Stimulated activated CD4-positive, alpha-beta T cell treated with anti-CD3 and anti-CD28 coated beads, Interleukin-4, amount 100 ng/mL, for 4 hours (primary cell): ENCODE data around the gene PAQR8.

Experiments used
- DNase-seq, 2 experiments: peaks; one replicate each; pipeline ENCODE4 v3.0.0-alpha.2; 2020

The PAQR8 gene, protein sequence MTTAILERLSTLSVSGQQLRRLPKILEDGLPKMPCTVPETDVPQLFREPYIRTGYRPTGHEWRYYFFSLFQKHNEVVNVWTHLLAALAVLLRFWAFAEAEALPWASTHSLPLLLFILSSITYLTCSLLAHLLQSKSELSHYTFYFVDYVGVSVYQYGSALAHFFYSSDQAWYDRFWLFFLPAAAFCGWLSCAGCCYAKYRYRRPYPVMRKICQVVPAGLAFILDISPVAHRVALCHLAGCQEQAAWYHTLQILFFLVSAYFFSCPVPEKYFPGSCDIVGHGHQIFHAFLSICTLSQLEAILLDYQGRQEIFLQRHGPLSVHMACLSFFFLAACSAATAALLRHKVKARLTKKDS

DNA sequence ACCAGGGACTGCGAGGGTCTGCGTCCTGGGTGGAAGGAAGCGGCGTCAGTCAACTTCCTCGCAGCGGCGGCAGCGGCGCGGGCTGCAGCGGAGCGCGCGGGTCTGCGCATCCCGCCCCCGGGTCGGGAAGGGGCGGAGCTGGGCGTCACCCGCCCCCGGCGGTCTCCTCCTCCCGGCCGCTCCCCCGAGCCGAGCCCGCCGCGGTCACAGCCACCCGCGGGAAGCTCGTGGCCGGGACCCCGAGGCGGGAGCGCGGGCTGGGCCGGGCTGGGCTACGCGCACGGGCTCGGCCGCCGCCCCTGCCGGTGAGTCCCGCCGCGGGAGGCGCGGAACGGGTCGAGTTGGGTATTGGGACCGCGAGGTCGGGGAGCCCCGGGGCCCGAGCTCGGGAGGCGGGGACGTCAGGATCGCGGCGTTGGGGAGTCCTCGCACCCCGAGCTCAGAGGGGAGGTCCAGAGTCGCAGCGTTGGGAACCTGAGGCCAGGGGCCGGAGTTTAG is at the start of gene PAQR8:
PAQR8 (plus strand) TSS at position 207 of the 498 bp plus-strand sequence. CDS start 41,063 bp downstream, outside the sequence.
- DNase-seq, result peak; percentile 80

DNA sequence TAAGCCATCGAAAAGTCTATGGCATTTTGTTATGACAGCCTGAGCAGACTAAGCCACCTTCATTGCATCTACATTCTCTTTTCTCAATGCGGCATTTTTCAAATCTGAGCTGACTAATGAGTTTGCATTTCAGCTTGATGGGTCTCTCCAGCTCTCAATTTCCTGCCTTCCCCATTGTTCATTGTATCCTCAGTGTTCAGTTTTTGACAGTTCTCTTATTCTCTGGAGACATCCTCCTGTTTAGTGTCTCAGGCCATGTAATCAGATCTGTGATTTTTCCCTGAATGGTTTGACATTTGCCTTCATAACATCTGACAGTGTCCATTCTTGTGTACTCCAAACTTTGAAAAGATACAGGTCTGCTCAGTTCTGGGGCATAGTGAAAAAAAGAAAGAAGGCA is 49.5 kb upstream of the PAQR8 start:
- no peak for DNase-seq

DNA sequence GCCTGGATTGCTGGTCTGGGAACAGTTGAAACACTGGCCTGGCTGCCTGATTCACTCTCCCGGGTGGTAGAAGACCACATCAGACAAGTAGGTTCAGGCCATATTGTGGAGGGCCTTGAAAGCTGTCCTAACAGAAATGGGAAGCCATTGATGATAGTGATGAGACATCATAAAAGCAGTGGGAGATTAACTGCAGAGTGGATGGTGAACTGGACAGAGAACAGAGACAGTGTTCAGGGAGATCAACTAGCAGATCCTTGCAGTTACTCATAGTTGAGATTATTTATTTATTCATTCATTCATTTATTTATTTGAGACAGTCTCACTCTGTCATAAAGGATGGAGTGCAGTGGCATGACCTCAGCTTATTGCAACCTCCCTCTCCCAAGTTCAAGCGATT is 47.2 kb upstream of the PAQR8 start:
- no peak for DNase-seq

DNA sequence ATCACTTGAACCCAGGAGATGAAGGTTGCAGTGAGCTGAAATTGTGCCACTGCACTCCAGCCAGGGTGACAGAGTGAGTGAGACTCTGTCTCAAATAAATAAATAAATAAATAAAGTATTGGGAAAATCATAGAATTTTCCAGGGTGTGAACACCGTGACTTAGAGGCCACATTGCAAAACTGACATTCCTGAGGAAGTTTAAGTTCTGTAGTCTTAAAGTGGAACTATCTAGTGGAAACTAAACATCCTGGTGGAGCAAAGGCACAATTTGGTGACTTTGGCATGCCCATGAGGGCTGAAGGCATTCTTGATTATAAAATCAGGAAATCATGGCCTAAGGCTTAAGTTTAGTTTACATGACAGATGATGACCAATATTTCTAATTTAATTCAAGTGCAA is 44.7 kb upstream of the PAQR8 start:
- no peak for DNase-seq

DNA sequence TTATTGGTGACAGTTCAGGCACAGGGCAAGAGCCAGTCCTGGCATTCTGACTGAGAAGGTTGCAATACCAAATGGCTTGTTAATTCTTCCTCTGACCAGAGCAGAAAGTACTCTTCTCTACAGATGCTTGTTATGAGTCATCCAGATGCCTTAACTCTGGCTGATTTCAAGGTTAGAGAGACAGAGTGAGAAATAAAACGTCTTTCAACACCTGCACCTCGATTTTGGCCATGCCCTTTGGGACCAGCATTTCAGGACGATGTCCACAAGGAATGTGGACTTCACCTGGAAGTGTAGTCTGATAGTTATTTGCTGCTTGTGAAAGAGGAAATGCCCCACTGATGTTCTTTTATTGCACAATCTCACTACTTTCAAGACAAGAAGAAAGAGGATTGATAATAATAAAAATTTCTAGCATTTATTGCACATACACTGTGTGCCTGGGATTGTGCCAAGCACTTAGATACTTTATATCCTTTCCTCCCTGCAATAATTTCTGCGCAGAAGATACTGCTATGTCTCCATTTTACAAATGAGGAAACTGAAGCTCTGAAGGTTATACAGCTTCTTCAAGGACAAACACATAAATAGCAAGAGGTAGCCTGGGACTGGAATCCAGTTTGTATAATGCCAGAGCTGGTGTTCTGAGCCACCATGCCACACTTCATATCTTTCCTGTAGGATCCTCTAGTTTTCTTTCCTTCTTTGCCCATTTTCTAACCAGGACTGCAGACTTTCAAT is 43.9 kb upstream of the PAQR8 start:
- DNase-seq, result no peak

DNA sequence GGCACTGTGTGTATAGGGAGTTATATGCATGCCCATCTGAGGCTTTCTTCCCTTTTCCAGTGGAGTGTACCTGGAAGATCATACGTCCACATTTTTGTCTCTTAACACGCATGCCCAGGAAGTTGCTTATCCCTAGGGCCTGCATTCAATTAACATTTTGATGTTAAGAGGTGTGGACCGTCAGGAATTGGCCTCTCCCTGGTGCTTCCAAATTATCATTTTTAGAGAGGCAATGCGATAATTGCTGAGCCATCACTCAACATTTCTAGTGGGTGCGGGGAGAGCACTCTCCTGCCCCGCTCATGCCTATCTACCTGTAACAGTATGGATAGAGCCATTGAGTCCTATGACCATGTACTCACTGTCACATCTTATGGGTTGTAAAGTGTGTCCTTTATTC is 37.8 kb upstream of the PAQR8 start:
- DNase-seq, result no peak

DNA sequence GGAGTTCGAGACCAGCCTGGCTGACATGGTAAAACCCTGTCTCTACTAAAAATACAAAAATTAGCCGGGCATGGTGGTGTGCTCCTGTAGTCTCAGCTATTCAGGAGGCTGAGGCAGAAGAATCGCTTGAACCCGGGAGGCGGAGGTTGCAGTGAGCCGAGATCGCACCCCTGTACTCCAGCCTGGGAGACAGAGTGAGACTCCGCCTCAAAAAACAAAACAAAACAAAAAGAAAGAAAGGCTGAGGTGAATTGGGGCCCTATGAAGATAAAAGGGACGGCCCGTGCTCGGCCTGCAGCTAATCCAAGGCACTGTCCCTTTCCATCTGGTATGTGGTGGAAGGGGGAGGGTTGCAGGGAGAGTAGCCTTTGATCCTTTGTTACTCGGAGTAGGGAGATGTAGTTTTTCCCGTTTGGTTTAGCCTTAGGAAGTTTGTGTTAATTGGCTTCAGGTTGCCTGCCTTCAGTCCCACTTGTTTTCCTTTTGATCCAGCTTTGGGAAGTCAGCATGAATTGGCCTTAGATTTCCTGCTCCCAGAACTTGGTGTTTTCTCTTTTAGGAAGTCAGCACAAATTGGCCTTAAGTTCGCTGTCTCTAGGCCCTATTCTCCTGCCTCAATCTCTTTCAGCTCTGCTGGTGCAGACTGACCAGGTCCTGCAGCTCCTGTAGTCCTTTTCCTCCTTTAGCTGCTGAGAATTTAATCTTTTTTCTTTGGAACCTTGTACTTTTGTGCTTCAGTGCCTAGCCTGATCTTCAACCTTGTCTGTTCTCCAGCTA is 36.1 kb upstream of the PAQR8 start:
- DNase-seq, result no peak

DNA sequence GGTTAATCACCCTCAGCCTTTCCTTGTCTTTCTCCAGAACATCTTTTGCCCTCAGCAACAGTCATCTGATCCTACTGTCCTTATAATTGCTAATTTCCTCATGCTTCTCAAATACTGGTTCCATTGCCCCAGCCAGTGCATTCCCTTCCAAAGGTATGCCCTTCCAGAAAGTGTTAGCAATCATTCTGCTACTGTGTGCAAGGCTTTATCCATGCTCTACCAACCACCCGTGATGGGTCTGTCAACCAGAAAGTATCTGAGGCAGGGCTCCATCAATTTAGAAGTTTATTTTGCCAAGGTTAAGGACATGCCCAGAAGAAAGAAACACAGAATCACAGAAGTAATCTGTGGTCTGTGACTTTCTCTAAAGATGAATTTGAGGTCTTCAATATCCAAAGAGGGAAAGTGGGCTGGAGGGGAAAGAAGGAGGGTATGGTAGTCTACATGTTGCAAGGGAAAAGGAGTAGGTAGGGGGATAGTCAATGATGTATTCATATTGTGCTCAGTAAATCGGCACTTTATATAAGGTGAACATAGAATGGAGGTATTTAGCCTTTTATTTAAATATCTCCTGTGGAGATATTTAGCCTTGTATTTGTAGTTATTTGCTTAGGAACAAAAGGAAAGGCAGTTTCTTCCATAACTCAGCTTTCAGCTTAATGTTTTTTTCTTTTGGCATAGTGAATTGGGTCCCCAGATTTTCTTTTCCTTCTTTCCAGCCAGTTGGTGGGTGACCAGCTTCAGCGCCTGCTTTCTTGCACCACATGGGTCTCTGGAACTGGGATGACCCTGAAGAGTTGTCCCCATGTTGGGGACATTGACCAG is 35.2 kb upstream of the PAQR8 start:
- no peak for DNase-seq

DNA sequence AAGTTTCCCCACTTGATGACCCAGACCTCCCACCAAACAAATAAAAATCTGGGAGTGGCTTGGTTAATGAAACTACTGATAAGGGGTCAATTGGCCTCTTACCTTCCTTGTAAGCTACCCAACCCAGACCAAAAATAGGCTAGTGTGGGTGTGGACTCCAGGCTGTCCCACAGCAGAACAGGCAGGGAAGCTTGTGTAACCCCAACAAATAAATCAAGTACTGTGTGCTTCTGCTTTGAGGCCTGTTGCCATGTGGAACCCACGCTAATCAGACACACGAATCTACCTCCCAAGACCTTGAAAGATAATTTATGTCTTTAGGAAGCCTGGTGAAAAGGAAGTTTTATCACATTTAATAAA is 33.7 kb upstream of the PAQR8 start:
- no peak for DNase-seq

DNA sequence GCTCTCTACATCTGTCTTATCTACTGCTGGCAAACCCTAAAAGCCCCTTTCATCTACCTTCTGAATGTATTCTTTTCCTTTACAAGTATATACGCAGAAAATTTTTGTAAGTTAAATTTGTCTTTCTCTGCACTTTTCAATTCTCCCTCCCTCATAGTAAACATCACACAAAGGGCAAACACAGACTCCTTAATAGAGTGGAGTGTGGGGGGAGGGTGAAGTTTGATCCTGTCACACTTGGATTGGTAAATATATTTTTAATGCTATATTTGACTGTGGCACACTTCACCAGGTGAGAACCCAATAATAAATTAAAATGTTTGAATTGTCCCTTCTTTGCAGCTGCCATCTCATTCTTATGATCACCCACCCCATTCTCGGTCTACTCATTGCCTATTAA is 33.2 kb upstream of the PAQR8 start:
- DNase-seq, result no peak

DNA sequence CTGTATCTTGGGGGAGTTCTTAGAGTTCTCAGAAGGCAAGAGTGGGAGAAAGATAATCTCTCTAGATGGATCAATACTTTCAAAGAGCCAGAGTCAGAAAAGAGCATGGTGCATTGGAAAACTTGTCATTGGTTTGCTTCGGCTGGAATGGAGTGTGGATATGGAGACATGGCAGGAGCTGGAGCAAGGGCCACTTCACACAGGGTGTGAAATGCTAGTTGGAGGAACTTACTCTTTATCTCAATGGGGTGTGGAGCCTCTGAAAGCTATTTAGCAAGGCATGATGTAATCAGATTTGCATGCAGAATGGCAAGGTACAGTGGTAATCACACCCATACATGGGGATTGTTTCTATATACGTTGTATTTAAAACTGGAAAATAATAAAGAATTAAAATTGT is 31.5 kb upstream of the PAQR8 start:
- no peak for DNase-seq

DNA sequence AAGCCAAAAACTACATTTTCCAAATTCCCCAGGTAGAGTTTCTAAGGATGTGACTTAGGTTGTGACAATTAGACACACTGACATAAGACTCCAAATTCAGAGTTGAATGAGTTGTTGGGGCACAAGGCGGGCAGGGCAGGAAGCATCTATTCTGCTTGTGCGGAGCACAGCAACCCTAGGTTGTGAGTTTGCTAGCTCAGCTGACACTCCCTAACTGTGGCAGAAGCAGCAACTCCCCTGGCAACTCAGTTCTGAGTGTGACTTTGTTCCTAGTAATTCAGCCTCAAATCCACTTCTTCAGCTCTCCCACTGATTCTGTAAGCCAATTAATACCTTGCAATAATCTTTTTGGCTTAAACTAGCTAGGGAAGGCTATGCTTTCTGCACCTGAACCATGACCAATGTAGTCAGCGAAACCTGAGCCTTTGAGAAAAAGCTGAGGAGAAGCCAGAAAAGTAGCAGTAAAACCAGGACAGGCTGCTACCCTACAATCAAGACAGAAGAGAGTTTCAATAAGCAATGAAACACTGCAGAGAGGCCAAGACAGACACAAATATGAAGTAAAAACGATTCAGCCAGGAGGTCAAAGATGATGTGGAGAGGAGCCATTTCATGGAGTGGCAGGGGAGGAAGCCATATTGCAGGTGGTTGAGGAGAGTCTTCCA is 30.0 kb upstream of the PAQR8 start:
- no peak for DNase-seq

DNA sequence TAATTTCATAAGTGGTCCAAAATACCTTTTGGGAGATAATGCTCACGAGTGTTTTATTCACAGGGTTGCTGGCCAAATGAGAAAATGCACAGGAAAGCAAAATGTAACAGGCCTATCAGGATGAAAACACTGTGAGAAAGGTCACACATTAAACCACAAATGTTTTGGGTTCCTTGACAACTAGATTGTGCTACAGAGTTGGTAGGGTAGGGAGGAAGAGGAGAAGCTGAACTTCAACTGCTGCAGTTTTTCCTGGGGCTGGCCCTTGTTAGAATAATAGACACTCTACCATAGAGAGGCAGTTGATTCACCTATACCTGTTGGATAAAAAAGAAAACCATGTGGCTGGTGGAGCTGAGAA is 28.1 kb upstream of the PAQR8 start:
- no peak for DNase-seq

DNA sequence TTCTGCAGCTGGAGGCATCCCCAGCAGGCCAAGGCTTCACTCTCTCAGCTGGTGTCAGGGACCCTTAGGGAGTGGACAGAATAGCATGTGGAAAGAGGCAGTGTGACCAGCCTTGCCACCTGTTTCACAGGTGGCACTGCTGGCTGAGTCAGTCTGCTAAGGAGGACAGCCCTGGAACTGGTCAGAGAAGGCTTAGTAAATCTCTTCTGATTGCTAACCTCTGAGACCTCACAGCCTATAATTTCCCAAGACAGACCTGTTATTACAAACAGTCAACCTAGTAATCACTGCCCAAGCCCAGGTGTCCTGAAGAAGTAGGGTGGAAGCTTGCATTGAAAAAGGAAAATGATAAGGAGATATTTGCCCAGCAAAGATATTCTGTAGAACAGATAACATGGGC is 26.4 kb upstream of the PAQR8 start:
- DNase-seq, result no peak

DNA sequence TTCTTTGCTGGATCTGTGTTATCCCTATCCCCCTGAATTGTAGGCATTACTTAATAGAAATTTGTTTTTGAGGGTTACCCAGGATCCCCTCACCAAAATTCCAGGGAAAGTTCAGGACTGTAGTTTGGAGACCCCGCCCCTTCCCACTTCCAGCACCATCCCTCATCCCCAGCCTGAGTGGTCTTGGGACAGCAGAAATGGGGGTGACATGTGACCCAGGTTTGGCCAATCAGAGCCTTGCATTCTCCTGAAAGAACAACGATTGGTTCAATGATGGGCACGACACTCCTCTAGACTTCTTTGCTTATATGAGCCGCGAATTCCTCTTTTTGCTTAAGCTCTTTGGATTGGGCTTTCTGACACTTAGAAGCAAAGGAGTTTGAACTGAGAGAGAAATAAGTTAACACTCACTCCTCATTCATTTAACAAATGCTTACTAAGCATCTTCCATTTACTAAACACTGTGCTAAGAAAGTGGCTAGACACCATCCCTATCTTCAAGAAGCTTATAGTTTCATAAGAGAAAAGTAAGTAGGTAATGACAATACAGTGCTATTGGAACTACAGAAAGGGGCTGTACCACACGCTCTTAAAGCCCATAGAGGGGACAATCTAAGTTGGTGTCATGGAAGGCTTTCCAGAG is 24.9 kb upstream of the PAQR8 start:
- no peak for DNase-seq

DNA sequence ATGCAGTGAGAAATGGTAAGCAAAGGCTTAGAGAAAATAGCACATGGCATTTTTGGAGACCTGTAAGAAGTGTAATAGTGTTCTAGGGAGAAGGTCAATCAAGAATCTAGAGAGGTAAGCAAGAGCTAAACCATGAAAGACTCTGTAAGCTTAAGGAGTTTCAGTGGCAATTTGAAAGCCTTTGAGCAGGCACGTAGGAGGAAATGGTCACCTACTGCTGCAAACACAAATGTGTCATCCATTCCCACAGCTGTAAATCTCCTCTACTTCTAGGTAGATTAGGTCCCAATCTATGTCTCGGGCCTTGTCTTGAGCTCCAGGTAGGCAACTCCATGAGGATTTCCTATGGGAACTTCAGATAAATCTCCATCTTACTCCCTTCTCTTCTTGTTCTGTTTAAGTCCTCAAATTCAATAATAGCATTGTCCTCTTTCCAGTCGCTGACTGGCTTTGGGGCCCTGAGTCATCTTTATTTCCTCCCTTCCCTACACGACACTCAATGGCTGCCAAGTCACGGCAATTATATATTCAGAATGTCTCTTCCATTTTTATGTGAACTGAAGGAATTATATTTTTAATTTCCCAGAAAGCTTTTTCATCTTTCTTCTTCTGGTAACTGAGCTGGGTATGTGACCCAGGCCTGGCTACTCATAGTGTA is 24.2 kb upstream of the PAQR8 start:
- DNase-seq, result no peak

DNA sequence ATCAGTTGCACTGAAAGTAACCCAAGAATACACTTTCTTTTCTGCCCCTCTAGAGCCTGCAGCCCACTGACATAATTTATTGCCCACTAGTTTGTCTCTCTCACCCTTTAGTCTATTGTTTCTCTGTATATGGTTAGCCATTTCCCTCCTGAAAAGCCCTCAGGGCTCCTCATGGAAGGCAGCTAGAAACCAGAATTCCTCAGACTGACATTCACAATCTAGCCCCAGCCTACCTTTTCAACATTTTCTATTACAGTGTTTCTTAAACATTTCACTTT is 21.4 kb upstream of the PAQR8 start:
- no peak for DNase-seq

DNA sequence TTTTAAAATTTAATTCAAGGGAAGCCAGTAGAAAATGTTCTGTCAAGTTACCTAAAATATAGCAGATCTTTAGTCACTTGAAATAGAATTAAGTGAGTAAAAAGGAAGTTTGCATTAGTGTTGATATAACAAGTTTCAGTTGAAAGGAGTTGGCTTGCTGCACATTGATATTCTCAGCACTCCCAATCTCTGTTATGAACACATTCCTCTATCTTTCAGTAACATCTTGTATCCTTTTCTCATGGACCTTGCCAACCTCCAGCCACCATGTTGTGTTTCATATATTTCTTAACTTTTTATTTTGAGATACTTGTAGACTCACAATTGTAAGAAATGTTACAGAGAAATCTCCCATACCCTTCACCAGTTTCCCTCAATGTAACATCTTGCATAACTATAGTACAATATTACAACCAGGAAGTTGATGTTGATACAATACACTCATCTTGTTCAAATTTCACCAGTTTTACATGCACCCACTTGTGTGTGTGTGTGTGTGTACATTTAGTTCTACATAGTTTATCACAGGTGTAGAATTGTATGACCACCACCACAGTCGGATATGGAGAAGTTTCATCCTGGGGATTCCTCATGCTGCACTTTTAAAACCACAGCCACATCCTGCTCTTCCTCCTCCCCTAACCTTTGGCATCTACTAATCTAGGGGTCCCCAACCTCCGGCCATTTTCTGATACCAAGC is 20.2 kb upstream of the PAQR8 start:
- no peak for DNase-seq

DNA sequence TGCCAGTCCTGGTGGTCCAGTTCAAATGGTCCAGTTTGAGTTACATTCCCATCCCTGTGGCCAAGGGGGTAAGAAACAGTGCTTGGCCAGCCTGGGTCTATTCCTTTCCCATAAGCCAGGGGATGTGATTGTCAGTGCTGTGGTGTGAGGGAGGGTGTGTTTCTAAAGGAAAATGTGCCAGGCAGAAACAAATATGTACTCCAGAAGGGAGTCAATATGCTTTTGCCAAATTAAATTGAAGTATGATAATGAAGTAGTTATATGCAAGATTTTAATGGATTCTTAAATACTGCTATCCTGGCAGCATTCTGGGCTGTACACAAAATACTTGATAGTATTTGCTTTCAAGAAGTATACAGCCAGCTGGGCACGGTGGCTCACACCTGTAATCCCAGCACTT is 16.6 kb upstream of the PAQR8 start:
- DNase-seq, result no peak

DNA sequence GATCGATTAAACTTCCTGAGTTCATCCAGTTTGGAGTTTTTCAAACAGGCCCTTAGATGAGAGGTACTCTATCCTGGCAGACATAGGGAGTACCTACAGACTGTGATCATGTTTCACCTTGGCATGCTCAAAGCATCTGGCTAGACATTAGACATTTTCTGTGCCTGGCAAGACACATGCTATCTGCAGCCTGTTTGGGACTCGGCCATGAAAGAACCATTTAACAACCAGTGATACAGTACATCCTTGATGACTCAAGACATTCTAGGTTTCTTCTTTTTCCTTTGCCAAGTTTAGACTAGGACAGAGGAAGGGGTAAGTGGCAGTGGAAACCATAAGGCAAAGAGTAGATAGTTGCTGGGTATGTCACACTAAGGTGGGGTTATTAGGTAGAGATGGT is 15.4 kb upstream of the PAQR8 start:
- no peak for DNase-seq

DNA sequence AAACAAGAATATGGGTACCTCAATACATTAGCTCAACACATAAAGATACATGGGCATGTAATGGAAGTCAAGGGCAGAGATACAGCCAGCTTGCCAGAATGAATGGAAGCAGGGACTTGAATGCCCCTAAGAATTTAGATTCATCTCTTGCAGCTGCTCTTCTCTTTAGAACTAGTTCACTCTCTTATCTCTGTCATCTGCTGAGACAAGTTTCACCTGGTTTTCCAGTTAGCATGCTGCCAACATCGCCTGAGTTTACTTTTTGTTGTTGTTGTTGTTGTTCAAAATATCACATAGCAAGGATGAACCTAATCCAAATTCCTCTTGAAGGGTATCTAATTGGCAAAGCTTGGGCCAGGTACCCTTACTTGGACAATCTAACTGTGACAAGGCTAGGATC is 14.1 kb upstream of the PAQR8 start:
- DNase-seq, result no peak
